ENCODE results near the gene CASP6.
A peak's percentile ranks its signal among the peaks of the same experiment; 100 is the strongest.

Gene CASP6

DNA sequence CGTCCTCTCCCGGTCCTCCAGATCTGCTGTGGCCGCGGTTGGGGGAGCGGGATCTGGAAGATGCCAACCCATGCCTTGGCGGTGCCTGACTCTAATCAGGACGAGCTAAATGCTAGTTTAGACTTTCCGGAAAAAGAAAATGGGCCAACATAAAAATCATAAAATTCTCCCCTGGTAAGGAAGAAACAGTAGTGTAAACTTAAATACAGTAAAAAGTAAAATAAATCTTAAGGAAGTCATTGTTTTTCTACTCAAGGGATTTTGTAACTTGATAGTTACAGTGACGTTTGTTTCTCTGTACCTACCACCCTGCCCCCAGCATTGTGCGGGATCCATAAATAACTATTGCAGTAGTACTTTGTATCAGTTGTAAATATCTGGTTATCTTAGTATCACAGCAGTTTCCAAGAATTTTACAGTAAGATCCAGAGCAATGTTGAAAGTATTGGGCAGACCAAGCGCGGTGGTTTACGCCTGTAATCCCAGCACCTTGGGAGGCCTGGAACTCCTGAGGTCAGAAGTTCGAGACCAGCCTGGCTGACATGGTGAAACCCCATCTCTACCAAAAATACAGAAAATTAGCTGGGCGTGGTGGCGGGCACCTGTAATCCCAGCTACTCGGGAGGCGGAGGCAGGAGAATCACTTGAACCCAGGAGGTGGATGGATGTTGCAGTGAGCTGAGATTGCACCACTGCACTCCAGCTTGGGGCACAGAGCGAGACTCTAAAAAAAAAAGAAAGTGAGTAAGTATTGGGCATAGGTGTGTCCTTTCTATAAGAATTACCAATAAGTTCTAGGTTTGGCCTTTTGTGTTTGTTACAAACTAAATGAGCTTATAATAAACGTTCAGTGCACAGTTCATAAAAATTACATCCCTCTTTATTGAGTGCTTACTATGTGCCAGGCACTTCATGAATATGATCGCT lies 27.6 kb upstream of the CASP6 start:
- peak; percentile 7 for DNase-seq (ENCODE audit: low read depth)
- peak overlapping the region; percentile 74 for H3K4me3 ChIP-seq (ENCODE audit: control insufficient read depth, low read depth, low read length)
- TF ChIP-seq, protein P1, sequence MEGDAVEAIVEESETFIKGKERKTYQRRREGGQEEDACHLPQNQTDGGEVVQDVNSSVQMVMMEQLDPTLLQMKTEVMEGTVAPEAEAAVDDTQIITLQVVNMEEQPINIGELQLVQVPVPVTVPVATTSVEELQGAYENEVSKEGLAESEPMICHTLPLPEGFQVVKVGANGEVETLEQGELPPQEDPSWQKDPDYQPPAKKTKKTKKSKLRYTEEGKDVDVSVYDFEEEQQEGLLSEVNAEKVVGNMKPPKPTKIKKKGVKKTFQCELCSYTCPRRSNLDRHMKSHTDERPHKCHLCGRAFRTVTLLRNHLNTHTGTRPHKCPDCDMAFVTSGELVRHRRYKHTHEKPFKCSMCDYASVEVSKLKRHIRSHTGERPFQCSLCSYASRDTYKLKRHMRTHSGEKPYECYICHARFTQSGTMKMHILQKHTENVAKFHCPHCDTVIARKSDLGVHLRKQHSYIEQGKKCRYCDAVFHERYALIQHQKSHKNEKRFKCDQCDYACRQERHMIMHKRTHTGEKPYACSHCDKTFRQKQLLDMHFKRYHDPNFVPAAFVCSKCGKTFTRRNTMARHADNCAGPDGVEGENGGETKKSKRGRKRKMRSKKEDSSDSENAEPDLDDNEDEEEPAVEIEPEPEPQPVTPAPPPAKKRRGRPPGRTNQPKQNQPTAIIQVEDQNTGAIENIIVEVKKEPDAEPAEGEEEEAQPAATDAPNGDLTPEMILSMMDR (IDR thresholded peaks at IDR 0.05; ENCODE audit: control insufficient read depth, insufficient read depth, low read depth, low read length, missing control alignments), result no peak

DNA sequence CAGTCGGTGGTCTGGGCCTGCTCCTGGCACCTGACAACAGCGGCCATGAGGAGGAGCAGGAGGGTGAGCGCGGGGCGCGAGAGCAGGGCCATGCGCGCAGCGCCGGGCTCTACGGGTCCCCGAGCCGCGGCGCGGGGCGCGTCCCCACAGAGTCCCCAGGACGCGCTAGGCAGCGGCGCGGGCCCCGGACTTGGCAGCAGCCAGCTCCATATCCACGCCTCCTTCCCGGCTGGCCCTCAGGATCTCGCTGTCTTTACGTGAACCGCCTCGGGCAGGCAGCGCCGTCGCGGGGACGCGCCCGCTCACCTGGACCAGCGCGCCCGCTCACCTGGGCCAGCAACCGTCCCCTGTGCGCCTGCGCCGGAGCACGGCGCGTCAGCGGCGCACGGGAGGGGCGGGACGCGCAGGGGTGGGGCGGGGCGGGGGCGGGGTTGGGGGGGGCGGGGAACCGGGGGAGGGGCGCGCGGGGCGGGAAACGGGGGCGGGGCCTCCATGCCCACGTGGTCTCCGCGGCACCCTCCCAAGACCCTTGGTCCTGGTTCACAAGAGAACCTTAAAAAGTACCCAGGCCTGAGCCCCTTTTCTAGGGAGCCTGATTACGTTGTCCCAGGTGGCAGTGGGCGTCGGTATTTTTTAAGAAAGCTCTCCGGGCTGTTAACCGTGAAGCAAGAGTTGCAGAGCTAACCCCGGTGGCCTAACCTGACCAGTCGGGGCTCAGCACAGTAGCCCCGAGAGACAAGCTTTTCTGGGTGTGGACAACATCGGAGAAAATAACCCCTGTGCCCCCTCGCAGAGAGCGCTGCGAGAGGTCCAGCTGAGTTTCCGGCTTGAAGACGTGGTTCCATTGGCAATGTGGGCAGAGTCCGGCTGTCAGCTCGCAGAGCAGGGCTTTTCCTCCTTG lies 26.7 kb upstream of the CASP6 start, which contains the start of gene PLA2G12A:
TSS of gene PLA2G12A (minus strand) at position 353 of the 901 bp plus-strand sequence. CDS start at position 92, 261 bp downstream.
- DNase-seq (ENCODE audit: low read depth), result no peak
- peak within 1 kb of the TSS; percentile 74 for H3K4me3 ChIP-seq (ENCODE audit: control insufficient read depth, low read depth, low read length)
- TF ChIP-seq, protein P1 (IDR thresholded peaks at IDR 0.05; ENCODE audit: control insufficient read depth, insufficient read depth, low read depth, low read length, missing control alignments), result no peak

GRCh38 chr4:109729117-109729717 lies 26.0 kb upstream of the CASP6 start:
- TF ChIP-seq, protein P1 (IDR thresholded peaks at IDR 0.05; ENCODE audit: control insufficient read depth, insufficient read depth, low read depth, low read length, missing control alignments), result no peak
- H3K4me3 ChIP-seq (ENCODE audit: control insufficient read depth, low read depth, low read length), result peak overlapping the region; percentile 59
- no peak for DNase-seq (ENCODE audit: low read depth)

DNA sequence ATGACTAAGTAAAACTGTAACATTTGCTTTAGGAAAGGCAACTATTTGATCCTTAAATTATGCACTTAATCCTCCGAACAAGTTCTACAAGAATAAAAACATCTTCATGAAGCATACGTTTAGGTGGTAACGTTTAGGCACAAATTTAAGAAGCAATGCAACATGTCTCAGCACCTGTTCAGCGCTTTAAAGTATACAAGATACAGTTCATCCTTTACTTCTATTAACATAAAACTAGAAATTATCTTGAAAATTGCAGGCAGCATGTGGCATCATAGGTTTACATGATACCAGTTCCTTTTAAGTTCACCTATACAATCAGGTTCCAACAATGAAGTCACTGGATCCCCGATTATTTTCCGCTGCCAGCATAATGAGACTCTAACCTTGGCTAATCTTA lies 25.1 kb upstream of the CASP6 start:
- TF ChIP-seq, protein P1 (IDR thresholded peaks at IDR 0.05; ENCODE audit: control insufficient read depth, insufficient read depth, low read depth, low read length, missing control alignments), result no peak
- H3K4me3 ChIP-seq (ENCODE audit: control insufficient read depth, low read depth, low read length), result no peak overlapping the region
- DNase-seq (ENCODE audit: low read depth), result no peak

- H3K4me3 ChIP-seq (ENCODE audit: control insufficient read depth, low read depth, low read length), result no peak overlapping the region
- DNase-seq (ENCODE audit: low read depth), result no peak
- TF ChIP-seq, protein P1 (IDR thresholded peaks at IDR 0.05; ENCODE audit: control insufficient read depth, insufficient read depth, low read depth, low read length, missing control alignments), result no peak
Observed at GRCh38 chr4:109723110-109723509, 19.9 kb upstream of the CASP6 start.

DNA sequence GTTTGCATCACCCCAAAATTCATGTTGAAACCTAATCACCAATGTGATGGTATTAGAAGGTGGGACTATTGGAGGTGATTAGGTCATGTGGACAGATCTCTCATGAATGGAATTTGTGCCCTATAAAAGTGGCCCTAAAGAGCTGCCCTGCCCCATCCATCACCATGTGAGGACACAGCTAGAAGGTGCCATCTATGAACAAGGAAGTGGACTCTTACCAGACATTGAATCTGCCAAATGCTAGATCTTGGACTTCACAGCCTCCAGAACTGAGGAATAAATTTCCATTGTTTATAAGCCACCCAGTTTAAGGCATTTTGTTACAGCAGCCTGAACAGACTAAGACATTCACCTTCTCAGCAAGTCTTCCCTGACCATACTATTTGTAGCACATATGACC lies 19.1 kb upstream of the CASP6 start:
- TF ChIP-seq, protein P1 (IDR thresholded peaks at IDR 0.05; ENCODE audit: control insufficient read depth, insufficient read depth, low read depth, low read length, missing control alignments), result no peak
- H3K4me3 ChIP-seq (ENCODE audit: control insufficient read depth, low read depth, low read length), result no peak overlapping the region
- DNase-seq (ENCODE audit: low read depth), result no peak
